ENCODE data around the gene EGFR. TPM values are rescaled to one million over a fixed set of nuclear protein-coding genes. Genes with fewer than 3 reads are reported as not detected.

Gene EGFR
- total RNA-seq, 2 experiments from 2014 or later, result not detected

DNA sequence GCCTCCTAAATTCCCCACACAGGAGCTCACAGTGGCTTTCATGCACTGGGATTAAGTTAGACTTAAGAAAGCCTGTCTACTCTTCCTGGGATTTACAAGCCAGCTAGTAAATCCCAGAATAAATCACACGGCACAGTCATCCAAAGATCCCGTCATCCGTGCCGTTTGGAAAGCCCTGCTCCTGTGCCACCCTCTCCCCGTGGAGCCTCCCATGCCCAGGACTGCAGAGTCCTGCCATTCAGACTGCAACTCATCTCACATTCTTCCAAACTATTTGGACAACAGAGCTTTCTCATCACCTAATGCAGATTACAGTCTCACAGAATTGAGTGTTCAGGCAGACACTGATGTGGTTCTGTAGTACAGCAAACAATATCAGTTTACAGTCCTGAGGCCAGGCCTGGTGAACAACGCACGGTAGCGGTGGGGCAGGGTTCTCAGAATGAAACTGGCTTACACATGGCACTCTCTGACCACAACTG lies 166.5 kb downstream of the EGFR start:
- H3K4me3 Mint-ChIP-seq, result no peak overlapping the region

GRCh38 chr7:55185941-55186609 lies 167.3 kb downstream of the EGFR start:
- peaks cover 3% of the 10 kb centered on the region for H3K27me3 Mint-ChIP-seq
- ChIA-PET CTCF (no interaction called here), POLR2A (no interaction called here)
- DNase-seq, result no peak
- H3K27ac Mint-ChIP-seq, result no peak overlapping the region
- H3K4me1 Mint-ChIP-seq, result no peaks in the 10 kb centered on the region
- no peak overlapping the region for H3K4me3 Mint-ChIP-seq
- H3K9me3 Mint-ChIP-seq, result no peaks in the 10 kb centered on the region
- H3K36me3 Mint-ChIP-seq (ENCODE audit: low read depth), result no peaks in the 10 kb centered on the region

More for the DNA sequence above, 166.5 kb downstream of the EGFR start:
- Mint-ChIP-seq H3K27me3 (peaks cover 3% of the 10 kb centered on the region), H3K9me3 (no peaks in the 10 kb centered on the region), H3K4me1 (no peaks in the 10 kb centered on the region), H3K36me3 (ENCODE audit: low read depth) (no peaks in the 10 kb centered on the region), H3K27ac (no peak overlapping the region)
- ChIA-PET CTCF (no interaction called here), POLR2A (no interaction called here)
- no peak for DNase-seq

- ChIA-PET POLR2A (no interaction called here), CTCF (no interaction called here)
- no peaks in the 10 kb centered on the region for H3K36me3 Mint-ChIP-seq (ENCODE audit: low read depth)
- H3K9me3 Mint-ChIP-seq, result no peaks in the 10 kb centered on the region
- H3K27me3 Mint-ChIP-seq, result peaks cover 3% of the 10 kb centered on the region
- no peak for DNase-seq
- no peaks in the 10 kb centered on the region for H3K4me1 Mint-ChIP-seq
- no peak overlapping the region for H3K27ac Mint-ChIP-seq
- H3K4me3 Mint-ChIP-seq, result no peak overlapping the region
Observed at GRCh38 chr7:55187701-55188491, 169.1 kb downstream of the EGFR start.

GRCh38 chr7:55188590-55189138 lies 169.8 kb downstream of the EGFR start:
- Mint-ChIP-seq H3K4me3 (no peak overlapping the region), H3K9me3 (no peaks in the 10 kb centered on the region), H3K4me1 (no peaks in the 10 kb centered on the region), H3K27ac (no peak overlapping the region), H3K36me3 (ENCODE audit: low read depth) (no peaks in the 10 kb centered on the region), H3K27me3 (peaks cover 3% of the 10 kb centered on the region)
- ChIA-PET CTCF (no interaction called here), POLR2A (no interaction called here)
- DNase-seq, result no peak

DNA sequence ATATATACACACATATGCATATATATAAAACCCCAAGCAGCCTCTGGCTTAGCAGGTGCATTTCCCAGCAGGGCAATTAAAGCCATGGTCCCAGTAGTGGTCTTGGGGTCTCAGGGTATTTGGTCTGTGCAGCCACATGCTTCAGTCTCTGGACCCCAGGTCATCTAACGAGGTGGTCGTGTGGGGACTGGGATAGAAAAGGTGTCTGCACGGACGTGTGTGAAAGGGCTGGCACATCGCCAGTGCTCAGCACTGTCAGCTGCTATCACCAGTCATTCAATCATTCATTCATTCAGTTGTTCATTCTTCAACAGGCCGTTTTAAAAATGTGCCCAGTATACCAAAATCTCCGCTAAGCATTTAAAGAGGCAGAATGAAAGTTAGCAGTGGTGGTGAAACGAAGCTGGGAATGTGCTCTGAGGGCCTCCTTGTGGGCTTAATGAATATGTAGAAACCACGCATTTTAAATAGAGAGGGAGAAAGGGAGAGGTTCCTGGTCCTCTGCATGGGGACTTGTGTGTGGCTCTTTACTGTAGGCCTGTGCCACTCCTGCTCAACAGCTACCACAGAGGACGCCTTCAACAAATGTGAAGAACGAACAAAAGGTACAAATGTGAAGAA lies 170.4 kb downstream of the EGFR start:
- Mint-ChIP-seq H3K4me3 (no peak overlapping the region), H3K27me3 (peaks cover 3% of the 10 kb centered on the region), H3K36me3 (ENCODE audit: low read depth) (no peaks in the 10 kb centered on the region), H3K27ac (no peak overlapping the region), H3K9me3 (no peaks in the 10 kb centered on the region), H3K4me1 (no peaks in the 10 kb centered on the region)
- ChIA-PET POLR2A (no interaction called here), CTCF (no interaction called here)
- DNase-seq, result no peak

DNA sequence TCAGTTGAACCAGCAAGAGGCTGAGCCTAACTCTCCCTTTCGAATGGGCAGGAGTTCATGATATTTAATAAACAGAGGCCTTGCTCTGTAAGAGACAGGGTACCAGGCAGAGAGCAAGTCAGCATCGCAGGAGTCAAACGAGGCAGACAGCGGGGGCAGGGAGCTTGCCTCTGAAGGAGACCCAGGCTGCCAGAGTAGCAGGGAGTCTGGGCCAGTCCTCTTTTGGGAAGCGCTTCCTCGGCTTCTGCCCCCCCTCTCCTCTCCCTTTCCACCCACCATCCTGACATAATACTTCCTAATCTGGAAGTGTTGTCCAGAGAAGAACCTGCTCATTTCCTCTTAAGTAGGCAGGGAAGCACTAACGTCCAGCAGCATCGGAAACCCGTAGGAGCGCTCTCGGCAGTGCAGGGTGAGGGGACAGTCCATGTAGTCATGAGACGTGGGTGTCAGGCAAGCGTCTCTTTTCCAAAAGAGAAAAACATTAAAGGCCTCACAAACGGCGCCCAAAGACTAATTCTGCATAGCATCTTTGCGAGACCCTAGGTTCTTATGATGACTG lies 171.1 kb downstream of the EGFR start:
- CTCF ChIA-PET, result no interaction called here

DNA sequence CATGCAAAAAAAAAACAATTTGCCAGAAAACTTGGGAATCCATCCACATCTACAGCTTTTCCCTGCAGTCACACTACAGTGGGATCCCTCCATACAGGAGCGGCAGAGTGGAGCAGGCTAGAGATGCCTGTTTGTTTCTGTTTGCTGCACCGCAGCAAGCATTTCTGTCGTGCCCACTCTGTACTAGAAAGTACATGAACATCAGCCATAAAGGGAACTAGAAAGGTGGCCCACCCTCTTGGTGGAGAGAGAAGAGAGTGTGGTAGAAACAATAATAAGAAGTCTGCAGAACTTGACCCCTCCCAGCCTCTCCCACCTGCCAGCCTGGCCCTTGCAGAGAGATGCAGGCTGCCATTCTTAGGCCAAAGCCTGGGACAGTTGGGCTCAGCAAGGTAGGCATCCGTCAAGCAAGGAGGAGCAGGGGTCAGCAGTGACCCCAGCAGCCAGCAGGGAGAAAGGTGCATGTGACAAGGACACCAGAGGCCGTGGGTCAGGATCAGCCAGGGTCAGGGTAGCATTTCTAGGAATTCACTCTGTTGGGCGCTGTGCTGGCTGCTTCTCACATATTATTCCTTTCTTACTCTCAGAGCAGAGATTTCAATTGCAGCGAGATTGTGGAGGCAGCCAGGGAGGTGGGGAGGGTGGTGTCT lies 171.8 kb downstream of the EGFR start:
- no peaks in the 10 kb centered on the region for H3K36me3 Mint-ChIP-seq (ENCODE audit: low read depth)
- H3K4me1 Mint-ChIP-seq, result no peaks in the 10 kb centered on the region
- H3K4me3 Mint-ChIP-seq, result no peak overlapping the region
- POLR2A ChIA-PET, result no interaction called here
- CTCF ChIA-PET, result no interaction called here
- H3K9me3 Mint-ChIP-seq, result no peaks in the 10 kb centered on the region
- H3K27ac Mint-ChIP-seq, result no peak overlapping the region
- H3K27me3 Mint-ChIP-seq, result peaks cover 3% of the 10 kb centered on the region
- DNase-seq, result no peak

More for the DNA sequence above, 171.1 kb downstream of the EGFR start:
- Mint-ChIP-seq H3K4me3 (no peak overlapping the region), H3K36me3 (ENCODE audit: low read depth) (no peaks in the 10 kb centered on the region), H3K27ac (no peak overlapping the region), H3K4me1 (no peaks in the 10 kb centered on the region), H3K9me3 (no peaks in the 10 kb centered on the region), H3K27me3 (peaks cover 3% of the 10 kb centered on the region)
- POLR2A ChIA-PET, result no interaction called here
- DNase-seq, result no peak

DNA sequence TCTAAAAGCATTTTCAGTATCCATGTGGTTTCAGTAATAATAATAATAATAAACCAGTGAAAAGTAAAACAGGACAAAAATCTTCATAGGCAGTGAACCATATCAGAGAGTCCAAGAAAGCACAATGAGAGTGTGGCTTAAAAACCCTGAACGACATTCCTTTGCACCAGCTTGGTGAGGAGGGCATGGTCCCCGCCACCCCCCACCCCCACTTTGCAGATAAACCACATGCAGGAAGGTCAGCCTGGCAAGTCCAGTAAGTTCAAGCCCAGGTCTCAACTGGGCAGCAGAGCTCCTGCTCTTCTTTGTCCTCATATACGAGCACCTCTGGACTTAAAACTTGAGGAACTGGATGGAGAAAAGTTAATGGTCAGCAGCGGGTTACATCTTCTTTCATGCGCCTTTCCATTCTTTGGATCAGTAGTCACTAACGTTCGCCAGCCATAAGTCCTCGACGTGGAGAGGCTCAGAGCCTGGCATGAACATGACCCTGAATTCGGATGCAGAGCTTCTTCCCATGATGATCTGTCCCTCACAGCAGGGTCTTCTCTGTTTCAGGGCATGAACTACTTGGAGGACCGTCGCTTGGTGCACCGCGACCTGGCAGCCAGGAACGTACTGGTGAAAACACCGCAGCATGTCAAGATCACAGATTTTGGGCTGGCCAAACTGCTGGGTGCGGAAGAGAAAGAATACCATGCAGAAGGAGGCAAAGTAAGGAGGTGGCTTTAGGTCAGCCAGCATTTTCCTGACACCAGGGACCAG lies 172.5 kb downstream of the EGFR start:
- Mint-ChIP-seq H3K27ac (no peak overlapping the region), H3K27me3 (peaks cover 6% of the 10 kb centered on the region), H3K4me1 (no peaks in the 10 kb centered on the region), H3K4me3 (no peak overlapping the region), H3K36me3 (ENCODE audit: low read depth) (no peaks in the 10 kb centered on the region), H3K9me3 (no peaks in the 10 kb centered on the region)
- ChIA-PET POLR2A (no interaction called here), CTCF (no interaction called here)
- DNase-seq, result no peak

DNA sequence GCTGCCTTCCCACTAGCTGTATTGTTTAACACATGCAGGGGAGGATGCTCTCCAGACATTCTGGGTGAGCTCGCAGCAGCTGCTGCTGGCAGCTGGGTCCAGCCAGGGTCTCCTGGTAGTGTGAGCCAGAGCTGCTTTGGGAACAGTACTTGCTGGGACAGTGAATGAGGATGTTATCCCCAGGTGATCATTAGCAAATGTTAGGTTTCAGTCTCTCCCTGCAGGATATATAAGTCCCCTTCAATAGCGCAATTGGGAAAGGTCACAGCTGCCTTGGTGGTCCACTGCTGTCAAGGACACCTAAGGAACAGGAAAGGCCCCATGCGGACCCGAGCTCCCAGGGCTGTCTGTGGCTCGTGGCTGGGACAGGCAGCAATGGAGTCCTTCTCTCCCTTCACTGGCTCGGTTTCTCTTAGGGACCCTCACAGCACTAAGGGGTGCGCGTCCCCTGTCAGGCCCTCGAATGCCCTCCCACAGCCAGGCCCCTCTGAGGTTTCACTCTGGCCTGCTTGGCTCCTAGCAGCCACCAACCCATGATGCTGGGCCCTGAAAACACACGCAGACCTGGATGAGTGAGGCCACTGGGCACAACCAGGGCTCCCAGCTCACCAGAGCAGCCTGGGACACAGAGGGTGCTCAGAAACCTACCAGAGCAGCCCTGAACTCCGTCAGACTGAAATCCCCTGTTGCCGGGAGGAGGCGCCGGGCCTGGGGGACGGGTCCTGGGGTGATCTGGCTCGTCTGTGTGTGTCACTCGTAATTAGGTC lies 173.3 kb downstream of the EGFR start:
- H3K4me1 Mint-ChIP-seq, result no peaks in the 10 kb centered on the region
- no peak overlapping the region for H3K4me3 Mint-ChIP-seq
- ChIA-PET CTCF (no interaction called here), POLR2A (no interaction called here)
- no peak for DNase-seq
- H3K27ac Mint-ChIP-seq, result no peak overlapping the region
- no peaks in the 10 kb centered on the region for H3K9me3 Mint-ChIP-seq
- no peaks in the 10 kb centered on the region for H3K36me3 Mint-ChIP-seq (ENCODE audit: low read depth)
- peaks cover 13% of the 10 kb centered on the region for H3K27me3 Mint-ChIP-seq

GRCh38 chr7:55192723-55193122 lies 173.9 kb downstream of the EGFR start:
- H3K27ac Mint-ChIP-seq, result no peak overlapping the region
- peaks cover 16% of the 10 kb centered on the region for H3K27me3 Mint-ChIP-seq
- H3K4me1 Mint-ChIP-seq, result no peaks in the 10 kb centered on the region
- no peaks in the 10 kb centered on the region for H3K36me3 Mint-ChIP-seq (ENCODE audit: low read depth)
- no peak overlapping the region for H3K4me3 Mint-ChIP-seq
- ChIA-PET CTCF (no interaction called here), POLR2A (no interaction called here)
- no peak for DNase-seq
- H3K9me3 Mint-ChIP-seq, result no peaks in the 10 kb centered on the region

DNA sequence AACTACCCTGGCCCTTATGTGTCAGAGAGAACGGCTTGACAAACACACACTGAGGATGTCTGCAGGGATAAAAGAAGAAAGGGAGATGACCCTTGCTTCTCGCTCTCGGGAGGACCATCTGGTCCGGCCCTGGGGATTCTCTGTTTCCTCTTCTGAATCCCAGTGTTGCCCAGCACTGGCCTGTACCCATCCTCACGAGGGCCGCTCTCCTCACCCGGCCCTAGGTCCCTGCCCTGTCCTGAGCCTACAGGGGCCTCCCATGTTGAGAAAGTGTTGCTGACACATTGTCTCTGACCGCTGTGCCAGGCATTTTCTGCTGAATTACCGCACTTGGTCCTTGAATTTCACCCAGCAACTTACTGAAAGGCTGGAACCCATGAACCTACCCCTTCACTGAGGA lies 174.4 kb downstream of the EGFR start:
- ChIA-PET CTCF (no interaction called here), POLR2A (no interaction called here)
- no peaks in the 10 kb centered on the region for H3K9me3 Mint-ChIP-seq
- no peak for DNase-seq
- H3K4me3 Mint-ChIP-seq, result no peak overlapping the region
- no peak overlapping the region for H3K27ac Mint-ChIP-seq
- H3K36me3 Mint-ChIP-seq (ENCODE audit: low read depth), result no peaks in the 10 kb centered on the region
- H3K27me3 Mint-ChIP-seq, result peaks cover 13% of the 10 kb centered on the region
- H3K4me1 Mint-ChIP-seq, result no peaks in the 10 kb centered on the region

DNA sequence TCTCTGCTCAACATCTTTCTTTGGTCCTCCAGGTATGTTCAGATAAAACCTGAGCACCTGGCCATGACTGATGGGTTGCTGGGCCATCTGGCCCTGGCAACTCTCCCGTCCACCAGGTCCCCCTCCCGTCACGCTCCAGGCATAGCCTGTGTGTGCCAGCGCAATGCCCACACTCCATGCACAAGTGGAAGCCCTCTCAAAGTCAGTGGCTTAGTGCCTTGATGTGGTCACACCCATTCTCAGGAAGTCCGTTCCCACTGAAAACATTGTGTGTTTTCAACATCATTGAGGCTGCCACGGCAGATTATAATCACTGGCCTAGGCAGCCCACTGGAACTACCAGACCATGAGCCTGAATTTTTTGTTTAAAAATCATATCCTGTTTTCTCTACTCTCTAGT lies 175.7 kb downstream of the EGFR start:
- ChIA-PET POLR2A (no interaction called here), CTCF (no interaction called here)
- H3K36me3 Mint-ChIP-seq (ENCODE audit: low read depth), result no peaks in the 10 kb centered on the region
- no peak for DNase-seq
- no peaks in the 10 kb centered on the region for H3K9me3 Mint-ChIP-seq
- H3K4me1 Mint-ChIP-seq, result no peaks in the 10 kb centered on the region
- peaks cover 13% of the 10 kb centered on the region for H3K27me3 Mint-ChIP-seq
- no peak overlapping the region for H3K4me3 Mint-ChIP-seq
- H3K27ac Mint-ChIP-seq, result no peak overlapping the region

Data from activated CD4-positive, alpha-beta T cell treated with anti-CD3 and anti-CD28 coated beads, Interleukin-2, amount 10 ng/mL, durations not matched to agents 7 days and 5 days (primary cell).